Astrocyte of the hippocampus (primary cell): ENCODE data around the gene PHGDH.
"Not testable (repeated sequence)": the region's sequence is repeated elsewhere in the genome, so short reads cannot be mapped to it uniquely, and the experiment has no call there.

Source experiments
- DNase-seq: peaks from one replicate; pipeline ENCODE4 v3.0.0; 2011; ENCODE audit warnings: low read depth, low spot score

The PHGDH gene

GRCh38 chr1:119711804-119712341 is at the start of gene PHGDH:
Gene PHGDH, plus strand, starts transcription at chr1:119711934. Its CDS starts 89 bp downstream, at chr1:119712023.
- DNase-seq = peak; percentile 90

- DNase-seq = no peak
Measured at GRCh38 chr1:119662034-119662437, 49.7 kb upstream of the PHGDH start.

DNA sequence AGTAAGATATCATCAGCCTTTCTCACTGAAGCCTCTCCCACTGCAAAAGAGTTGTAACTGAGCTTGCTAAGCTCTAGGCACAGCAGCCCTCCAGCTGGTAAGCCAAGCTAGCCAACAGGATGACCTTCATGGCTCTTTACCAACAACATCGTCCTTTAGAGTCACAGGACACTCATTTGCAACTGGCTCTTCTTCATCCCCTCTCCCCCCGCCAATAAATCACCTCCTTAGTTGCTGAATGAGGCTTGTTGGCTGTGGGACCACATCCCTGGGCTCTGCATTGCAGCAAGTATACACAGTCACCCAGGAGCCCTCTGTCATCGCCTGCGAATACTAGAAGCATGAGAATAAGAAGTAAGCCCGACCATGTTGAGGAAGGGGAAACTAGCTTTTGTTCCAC is 47.7 kb upstream of the PHGDH start:
- no peak for DNase-seq

DNA sequence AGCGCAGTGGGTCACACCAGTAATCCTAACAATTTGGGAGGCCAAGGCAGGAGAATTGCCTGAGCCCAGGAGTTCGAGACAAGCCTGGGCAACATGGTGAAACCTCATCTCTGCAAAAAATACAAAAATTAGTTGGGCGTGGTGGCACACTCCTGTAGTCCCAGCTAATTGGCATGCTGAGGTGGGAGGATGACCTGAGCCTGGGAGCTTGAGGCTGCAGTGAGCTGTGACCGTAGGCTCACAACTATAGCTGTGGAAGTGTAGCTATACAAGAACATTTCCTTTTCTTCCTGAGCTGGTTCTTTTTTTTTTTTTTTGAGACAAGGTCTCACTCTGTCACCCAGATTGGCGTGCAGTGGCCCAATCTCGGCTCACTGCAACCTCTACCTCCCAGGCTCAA is 44.6 kb upstream of the PHGDH start:
- no peak for DNase-seq

DNA sequence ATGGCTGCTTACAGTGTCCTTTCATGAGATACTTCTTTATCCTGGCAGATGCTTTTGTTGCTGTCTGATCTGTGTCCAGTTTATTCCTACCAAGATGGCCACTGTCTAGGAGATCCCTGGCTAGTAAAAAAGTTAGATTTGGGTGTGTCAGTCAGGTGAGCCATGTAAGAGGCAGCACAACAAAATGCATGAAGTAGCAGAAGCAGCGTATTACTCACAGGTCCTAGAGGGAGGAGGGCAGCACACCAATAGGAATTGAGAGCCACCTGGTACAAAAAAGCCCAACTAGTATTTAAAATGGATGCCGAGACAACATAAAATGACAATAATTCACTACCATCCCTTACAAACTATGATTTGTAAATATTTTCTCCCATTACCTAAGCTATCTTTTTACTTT is 40.8 kb upstream of the PHGDH start:
- DNase-seq = no peak

DNA sequence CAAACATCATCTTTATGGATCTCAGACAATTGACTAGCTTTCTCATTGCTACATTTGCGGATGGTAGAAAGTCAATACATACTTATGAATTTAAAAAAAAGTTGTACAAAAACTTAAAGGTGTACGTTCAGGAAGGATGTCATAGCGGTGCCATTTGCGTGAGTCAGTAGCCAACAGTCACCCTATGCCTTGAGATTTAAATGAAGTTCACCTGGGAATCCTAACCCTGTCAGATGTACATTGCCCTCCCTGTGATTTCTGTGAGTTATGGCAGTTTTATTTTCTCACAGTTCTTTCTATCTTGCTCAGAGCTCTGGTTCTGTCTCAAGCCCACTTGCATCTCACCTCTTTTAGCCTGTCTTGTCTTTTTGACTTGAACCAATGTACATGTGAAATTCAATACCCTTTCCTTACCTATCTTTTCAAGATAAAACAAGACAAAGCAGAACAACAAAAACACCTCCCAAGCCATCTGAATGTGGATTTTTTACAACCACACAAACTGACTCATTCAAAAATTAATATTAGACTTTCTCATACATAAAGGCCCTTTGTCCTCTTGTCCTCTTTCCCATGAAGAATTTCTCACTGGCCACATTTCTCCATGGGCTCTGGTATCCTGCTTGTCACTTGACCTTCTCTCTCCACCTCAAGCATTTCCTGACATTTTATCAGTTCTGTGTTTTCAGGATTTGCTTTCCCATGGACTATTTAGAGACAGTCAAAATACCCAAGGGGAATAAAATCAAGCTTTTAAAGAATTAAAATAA is 38.4 kb upstream of the PHGDH start:
- peak; percentile 3 for DNase-seq

GRCh38 chr1:119674111-119674526 is 37.6 kb upstream of the PHGDH start:
- DNase-seq = peak; percentile 12

DNA sequence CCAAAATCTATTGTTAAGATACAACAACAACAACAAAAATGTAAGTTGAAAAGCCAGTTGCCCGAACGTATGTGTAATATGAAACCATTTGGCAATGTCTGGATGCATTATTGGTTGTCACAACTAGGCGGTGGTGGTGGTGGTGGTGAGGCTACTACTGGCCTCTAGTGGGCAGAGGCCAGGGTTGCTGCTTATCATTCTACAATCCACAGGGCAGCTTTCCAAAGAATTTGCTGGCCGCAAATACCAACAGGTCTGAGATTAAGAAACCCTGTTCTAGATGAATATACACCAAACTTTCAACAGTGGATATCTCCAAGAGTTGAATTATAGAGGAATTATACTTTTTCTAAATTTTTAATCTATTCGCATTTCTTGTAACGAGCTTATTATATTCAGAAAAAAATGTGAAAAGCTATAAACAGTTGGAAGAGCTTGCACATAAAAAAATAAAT is 36.9 kb upstream of the PHGDH start:
- peak; percentile 90 for DNase-seq

GRCh38 chr1:119675349-119676345 is 36.1 kb upstream of the PHGDH start:
- peak; percentile 92 for DNase-seq

GRCh38 chr1:119676571-119677206 is 35.0 kb upstream of the PHGDH start:
- no peak for DNase-seq

DNA sequence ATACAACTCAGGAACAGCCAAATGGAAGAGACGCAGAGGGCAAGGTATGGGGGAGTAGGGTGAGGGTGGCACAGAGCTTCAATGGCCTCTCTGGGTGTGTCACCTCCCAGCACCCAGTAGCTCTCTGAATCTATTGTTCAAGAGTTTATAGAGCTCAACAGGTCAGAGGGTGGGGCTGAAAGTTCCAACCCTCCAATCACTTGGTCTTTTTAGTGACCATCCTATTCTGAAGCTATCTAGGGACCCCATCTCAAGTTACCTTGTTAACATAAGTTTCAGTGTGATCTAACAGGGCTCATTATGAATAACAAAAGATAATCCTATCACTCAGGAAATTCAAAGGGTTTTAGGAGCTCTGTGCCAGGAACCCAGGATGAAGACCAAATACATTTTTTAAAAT is 32.5 kb upstream of the PHGDH start:
- no peak for DNase-seq

- no peak for DNase-seq
Measured at GRCh38 chr1:119680193-119680592, 31.5 kb upstream of the PHGDH start.

GRCh38 chr1:119680723-119681122 is 31.0 kb upstream of the PHGDH start:
- no peak for DNase-seq

DNA sequence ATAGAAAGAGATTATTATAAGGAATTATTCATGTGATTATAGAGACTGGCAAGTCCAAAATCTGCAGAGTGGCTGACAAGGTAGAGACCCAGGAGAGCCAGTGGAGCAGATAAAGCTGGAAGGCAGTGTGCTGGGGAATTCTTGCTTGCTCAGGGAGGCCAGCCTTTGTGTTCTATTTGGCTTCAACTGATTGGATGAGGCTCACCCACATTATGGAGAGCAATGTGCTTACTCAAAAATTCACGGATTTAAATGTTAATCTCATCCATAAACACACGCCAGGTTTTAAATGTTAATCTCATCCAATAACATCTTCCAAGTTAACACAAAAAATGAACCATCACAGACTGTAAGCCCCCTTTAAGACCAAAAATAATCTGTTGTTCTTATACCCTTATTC is 30.2 kb upstream of the PHGDH start:
- no peak for DNase-seq

DNA sequence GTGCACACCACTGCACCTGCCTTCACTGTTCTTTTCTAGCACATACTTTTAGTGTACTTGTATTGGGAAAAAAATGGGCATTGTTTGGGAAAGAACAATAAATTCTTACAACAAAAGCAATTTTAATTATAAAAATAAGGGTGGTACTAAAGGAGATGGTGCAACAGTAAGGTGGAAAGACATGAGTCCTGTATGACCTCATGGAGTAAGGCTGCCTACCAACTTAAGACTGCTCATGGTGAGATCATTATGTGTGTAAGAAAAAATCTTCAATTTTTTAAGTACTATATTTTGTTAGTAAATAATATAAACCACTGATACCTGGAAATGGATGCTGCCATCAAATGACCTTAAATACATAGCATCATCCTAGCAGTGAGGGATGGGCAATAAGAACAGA is 29.6 kb upstream of the PHGDH start:
- no peak for DNase-seq

GRCh38 chr1:119683893-119684292 is 27.8 kb upstream of the PHGDH start:
- DNase-seq = no peak

DNA sequence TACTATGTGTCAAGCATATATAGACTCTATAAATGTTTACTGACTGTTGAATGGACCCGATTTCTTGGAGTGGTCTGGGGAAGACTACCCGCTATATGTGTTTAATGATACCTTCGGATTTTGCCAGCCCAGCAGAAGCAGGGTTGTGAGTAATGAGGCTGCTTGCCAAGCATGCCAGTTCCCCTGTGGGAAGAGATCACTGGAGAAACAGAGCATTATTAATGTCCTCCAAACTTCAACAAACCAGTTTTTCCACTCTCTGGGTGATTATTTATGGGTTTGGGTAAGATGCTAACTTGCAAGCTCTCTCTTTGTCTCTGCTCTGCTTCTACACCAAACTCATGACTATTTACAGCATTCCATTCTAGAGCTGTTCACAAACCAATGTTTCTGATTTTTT is 25.1 kb upstream of the PHGDH start:
- peak; percentile 27 for DNase-seq

GRCh38 chr1:119687434-119688079 is 24.2 kb upstream of the PHGDH start:
- no peak for DNase-seq

DNA sequence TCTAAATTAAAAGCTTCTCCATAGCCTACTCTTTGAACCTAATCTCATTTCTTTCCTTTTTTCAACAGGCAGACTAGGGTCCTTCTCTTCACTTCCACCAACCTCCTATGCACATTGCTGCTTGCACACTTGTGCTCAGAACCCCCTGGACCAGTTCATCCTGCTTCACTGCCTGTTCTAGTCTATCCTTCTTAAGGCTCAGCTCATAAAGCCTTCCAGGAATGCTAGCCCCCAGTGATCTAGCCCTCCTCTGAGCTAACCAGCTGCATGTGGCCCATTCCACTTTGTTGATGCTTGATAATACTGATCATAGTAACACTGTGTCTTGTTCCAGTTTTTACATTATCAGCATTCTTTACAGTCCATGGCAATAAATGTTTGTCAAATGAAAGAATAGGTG is 22.9 kb upstream of the PHGDH start:
- DNase-seq = no peak

DNA sequence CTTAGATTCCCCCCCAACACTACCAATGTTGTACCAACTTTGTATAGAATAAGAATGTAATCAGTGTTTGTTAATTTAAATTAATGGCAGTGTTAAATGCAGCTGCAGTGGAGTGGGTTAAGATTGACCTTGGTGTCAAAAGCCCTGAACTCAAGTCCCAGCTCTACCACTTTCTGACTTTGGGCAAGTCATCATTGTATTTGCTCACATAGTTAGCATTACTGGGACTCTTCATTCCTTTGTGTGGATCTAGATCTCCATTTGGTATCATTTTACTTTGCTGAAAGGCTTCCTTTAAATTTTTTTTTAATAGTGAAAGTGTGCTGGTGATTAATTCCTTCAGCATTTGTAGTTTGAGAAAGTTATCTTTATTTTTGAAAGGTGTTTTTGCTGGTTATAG is 22.2 kb upstream of the PHGDH start:
- DNase-seq = no peak

DNA sequence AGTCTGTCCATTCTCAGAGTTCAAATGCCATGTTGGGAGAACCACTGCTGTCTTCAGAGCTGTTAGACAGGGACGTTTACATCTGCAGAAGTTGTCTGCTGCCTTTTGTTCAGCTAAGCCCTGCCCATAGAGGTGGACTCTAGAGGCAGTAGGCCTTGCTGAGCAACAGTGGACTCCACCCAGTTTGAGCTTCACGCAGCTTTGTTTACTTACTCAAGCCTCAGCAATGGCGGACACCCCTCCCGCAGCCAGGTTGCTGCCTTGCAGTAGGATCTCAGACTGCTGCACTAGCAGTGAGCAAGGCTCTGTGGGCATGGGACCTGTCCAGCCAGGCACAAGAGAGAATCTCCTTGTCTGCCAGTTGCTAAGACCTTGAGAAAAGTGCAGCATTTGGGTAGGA is 14.9 kb upstream of the PHGDH start:
- DNase-seq = not testable (repeated sequence)
